NCI-H526 (cell line): ENCODE measurements around the gene TMEM235.

ENCODE experiments used
- DNase-seq, 2 experiments: peaks; one replicate each; lab custom pipeline; 2025; lab: John Stamatoyannopoulos, UW

TMEM235 gene

GRCh38 chr17:78272181-78272913 is 40.9 kb downstream of the TMEM235 start:
- peak in 1 of 2 experiments; percentile 44 for DNase-seq

DNA sequence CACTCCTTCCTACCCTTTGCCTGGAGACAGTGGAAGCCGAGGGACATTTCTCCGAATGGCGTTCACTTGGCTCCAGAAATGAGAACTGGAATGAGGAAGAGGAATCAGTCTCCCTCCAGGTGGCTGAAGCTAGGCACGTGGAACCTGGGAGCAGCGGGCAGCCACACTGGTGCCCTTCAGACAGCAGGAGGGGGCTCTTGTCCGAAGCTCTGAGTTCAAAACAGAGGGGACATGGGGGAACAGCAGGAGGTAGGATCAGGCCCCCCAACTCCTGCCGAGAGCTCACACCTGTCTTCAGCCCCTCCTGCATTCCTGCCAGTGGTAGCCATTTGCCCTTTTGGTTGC is 41.5 kb downstream of the TMEM235 start:
- no peak for DNase-seq

DNA sequence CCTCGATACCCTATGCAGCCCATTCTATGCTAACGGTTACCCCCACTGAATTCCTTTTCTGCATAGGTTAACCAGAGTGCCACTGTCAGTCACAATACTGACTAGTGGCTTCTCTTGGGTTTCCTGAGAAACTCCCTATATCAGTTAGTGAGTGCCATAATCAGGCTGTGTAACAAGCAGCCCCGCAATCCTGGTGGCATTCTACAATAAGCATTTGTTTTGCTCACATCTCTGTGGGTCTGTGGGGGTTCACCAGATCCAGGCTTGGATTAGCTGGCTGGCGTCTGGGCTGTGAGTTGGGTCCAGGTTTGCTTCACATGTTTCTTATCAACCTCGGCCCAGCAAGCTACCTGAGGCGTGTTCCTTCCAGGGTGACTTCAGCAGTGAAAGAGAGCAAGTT is 42.4 kb downstream of the TMEM235 start:
- DNase-seq, result no peak

- no peak for DNase-seq
Measured at GRCh38 chr17:78275355-78275754, 43.9 kb downstream of the TMEM235 start.

GRCh38 chr17:78276098-78276887 is 44.9 kb downstream of the TMEM235 start:
- no peak for DNase-seq

- peak; percentile 83 to 89 for DNase-seq
Measured at GRCh38 chr17:78278139-78278741, 46.8 kb downstream of the TMEM235 start.

- peak; percentile 87 to 90 for DNase-seq
Measured at GRCh38 chr17:78279360-78279990, 48.0 kb downstream of the TMEM235 start.

DNA sequence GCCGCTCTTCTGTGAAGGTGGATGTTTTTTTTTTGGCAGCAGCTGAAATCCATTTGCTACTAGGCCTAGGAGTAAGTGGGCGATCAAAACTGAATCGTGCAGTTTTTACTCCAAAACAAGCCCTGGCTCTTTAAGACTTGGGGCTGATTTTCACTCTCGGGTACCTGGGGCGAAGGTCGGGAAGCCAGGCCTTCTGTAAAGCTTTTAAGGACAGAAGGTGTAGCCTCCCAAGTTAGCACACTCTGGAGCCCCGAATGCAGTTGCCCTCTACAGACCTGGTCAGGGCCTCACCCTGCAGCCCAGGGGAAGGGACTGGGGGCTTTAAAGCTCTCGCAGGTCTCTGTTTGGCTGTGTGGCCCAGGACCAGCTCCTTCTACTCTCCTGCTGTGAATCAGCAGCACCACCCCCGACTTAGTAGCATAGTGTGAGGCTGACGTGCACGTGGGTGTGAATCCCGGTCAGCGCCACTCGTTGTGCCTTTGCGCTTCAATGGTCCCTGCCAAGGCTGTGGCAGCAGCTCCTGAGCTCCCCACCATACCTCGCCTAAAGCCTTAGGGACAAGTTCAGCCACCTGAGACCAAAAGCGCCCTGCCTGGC is 49.9 kb downstream of the TMEM235 start:
- no peak for DNase-seq

GRCh38 chr17:78284146-78284545 is 52.7 kb downstream of the TMEM235 start:
- DNase-seq, result no peak

DNA sequence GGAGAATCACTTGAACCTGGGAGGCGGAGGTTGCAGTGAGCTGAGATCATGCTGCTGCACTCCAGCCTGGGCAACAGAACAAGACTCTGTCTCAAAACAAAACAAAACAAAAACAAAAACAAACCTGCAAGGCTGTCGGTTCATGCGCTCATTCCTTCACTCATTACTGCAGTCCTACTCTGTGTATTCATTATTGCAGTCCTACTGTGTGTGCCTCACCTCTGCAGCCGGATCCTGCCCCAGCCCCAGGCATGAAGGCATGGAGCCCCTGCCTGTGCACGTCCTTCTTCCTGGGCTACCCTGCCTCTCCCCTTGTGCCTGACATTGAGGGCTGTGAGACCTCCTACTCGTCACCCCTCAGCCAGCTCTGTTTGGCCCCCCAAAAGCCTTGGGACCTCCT is 57.6 kb downstream of the TMEM235 start:
- no peak for DNase-seq

DNA sequence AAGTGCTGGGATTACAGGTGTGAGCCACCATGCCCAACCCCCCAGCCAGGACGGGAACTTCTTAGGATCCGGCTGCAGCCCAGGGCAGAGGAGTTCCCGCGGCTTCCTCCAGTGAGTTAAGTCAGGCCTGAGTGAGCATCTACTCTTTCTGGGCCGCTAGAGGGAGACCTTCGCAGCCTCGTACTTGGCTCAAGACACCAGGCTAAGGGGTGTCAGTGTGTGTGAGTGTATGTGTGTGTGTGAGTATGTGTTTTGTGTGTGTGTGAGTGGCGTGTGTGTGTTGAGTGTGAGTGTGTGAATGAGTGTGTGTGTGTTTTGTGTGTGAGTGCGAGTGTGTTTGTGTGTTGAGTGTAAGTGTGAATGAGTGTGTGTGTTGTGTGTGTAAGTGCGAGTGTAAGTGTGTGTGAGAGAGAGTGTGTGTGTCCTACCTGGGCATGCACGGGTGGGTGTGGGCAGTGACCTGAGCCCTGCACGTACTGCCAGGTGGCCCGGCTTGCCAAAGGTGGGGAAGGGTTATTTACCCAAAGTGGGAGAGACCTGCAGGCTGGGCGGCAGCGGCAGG is 58.5 kb downstream of the TMEM235 start:
- DNase-seq, result peak; percentile 48 to 90
